Suppressor macrophage (primary cell): Measurements from ENCODE around the gene PFDN5.
"Not testable (repeated sequence)": the region's sequence is repeated elsewhere in the genome, so short reads cannot be mapped to it uniquely, and the experiment has no call there.

Experiments used
- DNase-seq, 4 experiments: peaks; one replicate each; pipeline ENCODE4 v3.0.0-alpha.2; 2020 to 2022

The PFDN5 gene

DNA sequence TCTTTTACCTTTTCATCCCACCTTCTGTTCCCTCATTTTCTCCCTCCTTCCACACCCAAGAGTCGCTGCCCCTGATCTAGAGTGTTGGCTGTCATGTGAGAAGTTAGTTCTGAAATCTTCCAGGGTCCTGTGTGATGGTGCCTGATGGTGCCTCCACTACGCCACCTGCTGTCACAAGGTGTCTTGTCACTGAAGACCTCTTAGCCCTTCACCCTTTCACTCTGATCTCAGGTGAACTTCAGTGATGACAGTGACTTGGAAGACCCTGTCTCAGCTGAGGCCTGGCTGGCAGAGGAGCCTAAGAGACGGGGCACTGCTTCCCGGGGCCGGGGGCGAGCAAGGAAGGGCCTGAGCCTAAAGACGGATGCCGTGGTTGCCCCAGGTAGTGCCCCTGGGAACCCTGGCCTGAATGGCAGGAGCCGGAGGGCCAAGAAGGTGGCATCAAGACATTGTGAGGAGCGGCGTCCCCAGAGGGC is 7.6 kb upstream of the PFDN5 start:
- peak; percentile 54 to 85 (median 70) for DNase-seq

DNA sequence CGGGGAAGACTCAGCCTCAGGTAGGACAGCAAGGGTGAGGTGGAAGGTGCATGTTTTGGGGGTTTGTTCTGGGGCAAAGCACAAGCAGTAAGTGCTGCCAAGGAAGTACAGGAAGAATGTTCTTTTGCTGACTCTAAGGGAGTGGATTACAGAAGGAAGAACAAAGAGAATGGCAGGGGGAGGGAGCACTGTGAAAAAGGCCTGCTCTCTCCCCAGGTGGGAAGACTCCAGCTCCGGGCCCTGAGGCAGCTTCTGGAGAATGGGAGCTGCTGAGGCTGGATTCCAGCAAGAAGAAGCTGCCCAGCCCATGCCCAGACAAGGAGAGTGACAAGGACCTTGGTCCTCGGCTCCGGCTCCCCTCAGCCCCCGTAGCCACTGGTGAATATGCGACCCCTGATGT is 7.0 kb upstream of the PFDN5 start:
- DNase-seq, result peak in 1 of 4 experiments; percentile 43

DNA sequence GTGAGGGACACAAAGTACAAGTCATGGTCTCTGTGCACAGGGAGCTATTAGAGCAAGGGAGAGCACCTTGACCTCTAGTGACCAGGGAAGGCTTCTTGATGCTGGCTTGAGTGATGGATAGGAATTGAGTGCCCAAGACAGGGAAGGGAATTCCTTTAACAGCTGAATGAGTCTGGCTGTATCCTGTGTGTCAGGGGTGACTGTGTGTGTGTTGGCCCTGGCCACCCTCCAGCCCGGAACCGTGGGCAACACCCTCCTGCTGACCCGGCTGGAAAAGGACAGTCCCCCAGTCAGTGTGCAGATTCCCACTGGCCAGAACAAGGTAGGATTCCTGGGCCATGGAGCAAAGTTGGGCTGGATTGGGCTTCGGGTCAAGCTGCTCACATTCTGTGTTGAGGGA is 5.5 kb upstream of the PFDN5 start:
- no peak for DNase-seq

DNA sequence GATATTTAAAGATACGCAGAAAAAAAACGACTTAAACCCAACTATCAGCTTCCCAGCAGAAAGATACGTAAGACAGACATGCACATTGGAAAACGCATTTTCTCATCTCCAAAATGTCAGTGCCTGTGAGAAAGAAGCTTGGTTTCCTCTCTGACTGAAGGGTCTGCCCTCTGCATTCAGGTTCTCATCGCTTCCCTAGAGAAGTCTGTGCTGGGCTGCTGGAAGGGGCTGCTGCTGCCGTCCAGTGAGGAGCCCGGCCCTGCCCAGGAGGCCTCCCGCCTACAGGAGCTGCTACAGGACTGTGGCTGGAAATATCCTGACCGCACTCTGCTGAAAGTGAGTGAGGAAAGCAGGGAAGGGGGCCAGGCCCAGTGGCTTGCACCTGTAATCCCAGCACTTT is 4.7 kb upstream of the PFDN5 start:
- no peak for DNase-seq

DNA sequence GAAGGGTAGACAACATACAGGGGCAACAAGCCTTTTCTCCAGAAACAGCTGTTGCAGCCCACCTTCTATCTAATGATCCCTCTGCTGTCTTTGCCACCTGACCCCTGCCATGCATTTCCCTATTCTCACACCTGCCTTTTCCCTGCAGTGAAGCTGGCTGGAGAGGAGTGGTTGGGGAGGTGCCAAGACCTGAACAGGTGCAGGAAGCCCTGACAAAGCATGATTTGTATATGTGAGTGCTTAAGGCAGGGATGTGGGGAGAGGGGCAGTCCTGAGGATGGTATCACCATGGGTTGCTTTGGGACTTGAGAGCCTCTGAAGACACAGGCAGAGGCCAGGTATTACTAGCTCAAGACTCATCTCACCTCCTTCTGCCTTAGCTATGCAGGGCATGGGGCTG is 2.9 kb upstream of the PFDN5 start:
- no peak for DNase-seq

DNA sequence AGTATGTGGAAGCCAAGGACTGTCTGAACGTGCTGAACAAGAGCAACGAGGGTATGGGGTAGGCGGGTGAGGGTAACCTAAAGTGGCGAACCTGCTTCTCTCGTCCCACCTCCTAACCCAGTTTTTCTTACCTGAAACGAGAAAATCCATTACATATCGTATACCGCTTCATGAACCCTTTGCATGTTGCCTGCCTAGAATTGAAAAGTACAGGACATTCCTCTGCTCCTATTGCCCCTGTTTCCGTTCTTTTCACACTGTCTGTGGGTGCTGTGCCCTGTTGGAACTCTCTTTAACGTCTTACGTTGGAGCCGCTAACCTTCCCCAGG is 513 bp downstream of the PFDN5 start:
- no peak for DNase-seq

DNA sequence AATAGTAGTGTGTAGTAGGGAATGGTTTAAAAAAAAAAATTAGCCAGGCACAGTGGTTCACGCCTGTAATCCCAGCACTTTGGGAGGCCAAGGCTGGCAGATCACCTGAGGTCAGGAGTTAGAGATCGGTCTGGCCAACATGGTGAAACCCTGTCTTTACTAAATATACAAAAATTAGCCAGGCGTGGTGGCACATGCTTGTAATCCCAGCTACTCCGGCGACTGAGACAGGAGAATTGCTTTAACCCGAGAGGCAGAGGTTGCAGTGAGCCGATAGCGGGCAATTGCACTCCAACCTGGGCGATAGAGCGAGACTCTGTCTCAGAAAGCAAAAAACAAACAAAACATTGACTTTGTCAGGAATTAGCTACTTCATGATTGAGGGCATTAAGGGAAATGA is 1.8 kb downstream of the PFDN5 start:
- not testable (repeated sequence) for DNase-seq

DNA sequence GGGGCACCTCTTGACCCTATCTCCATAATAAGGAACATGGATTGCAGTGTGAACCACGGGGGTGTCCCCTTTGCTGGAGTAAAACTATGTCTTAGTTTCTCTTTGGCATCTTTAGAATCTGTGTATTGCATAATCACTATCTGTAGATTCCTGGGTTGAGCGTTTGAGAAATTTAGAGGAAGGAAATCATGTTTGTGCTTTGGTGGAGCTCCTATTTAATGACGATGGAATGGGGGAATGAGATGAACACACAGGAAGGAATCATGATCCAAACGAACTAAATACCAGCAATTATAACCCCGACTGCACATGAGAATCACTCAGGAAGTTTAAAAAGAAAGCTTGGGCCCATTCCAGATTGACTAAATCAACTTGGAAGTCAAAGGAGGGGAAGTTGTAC is 2.8 kb downstream of the PFDN5 start:
- DNase-seq, result peak; percentile 73 to 92 (median 80)

DNA sequence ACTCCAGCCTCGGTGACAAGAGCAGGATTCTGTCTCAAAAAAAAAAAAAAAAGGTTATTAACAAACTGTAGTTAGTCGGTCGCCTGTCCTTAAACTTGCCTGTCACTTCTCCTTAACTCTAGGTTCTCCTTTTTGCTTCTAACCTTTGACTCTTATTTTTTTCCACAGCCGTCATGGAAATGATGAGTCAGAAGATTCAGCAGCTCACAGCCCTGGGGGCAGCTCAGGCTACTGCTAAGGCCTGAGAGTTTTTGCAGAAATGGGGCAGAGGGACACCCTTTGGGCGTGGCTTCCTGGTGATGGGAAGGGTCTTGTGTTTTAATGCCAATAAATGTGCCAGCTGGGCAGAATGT is 3.7 kb downstream of the PFDN5 start:
- peak; percentile 90 to 98 (median 94) for DNase-seq

DNA sequence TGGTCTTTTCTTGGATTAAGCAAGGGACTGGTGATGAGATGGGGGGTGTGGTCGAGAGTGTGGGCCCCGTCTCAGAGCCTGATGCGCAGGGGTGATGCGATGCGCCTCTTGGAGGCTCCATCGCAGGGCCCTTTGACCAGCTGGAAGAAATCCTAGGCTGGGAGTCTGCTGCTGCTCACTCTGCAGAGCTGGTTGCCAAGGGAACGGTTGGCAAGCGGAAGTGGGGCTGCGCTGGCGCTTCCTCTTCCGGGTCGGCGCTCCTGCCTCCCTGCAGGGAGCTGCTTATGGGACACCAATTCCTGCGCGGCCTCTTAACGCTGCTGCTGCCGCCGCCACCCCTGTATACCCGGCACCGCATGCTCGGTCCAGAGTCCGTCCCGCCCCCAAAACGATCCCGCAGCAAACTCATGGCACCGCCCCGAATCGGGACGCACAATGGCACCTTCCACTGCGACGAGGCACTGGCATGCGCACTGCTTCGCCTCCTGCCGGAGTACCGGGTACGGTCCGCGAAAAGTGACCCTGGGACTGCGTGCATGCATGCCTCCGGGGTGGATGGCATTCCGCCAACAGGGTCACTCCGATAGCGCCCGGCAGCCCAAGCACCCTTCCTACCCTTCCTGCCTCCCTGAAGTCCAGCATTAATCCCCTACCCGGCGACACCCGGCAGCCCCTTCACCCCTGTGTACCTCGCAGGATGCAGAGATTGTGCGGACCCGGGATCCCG is 4.3 kb downstream of the PFDN5 start, which contains the start of gene MYG1:
MYG1 (plus strand) TSS at position 242 of the 727 bp plus-strand sequence; CDS start at position 285, 43 bp downstream.
- peak; percentile 90 to 94 (median 93) for DNase-seq

DNA sequence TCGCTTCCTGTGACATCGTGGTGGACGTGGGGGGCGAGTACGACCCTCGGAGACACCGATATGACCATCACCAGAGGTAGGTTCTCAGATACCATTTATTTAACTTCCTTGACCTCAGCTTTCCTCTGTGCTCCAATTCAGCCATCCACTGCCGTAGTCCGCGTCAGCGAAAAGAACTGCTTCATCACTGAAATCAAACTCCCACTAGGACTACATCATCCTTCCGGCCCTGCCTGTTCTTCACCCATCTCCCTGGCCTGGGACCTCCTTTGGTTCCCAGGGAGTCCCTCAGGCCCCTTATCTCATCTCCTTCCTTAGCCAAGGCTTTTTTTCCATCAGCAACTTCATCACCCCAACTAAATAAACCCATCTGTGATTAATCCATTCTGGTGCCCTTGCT is 4.8 kb downstream of the PFDN5 start:
- DNase-seq, result peak; percentile 69 to 86 (median 72)

DNA sequence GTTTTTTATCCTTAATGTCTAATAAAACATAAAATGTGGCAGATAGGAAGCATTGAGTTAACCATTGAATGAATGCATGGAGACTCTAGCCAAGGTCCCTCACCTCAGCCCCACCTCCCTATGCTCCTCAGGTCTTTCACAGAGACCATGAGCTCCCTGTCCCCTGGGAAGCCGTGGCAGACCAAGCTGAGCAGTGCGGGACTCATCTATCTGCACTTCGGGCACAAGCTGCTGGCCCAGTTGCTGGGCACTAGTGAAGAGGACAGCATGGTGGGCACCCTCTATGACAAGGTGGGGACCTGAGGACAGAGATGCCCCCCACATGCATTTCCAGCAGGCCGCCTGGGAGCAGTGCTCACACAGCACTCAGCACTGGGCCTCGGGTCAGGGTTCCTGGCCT is 7.6 kb downstream of the PFDN5 start:
- no peak for DNase-seq

DNA sequence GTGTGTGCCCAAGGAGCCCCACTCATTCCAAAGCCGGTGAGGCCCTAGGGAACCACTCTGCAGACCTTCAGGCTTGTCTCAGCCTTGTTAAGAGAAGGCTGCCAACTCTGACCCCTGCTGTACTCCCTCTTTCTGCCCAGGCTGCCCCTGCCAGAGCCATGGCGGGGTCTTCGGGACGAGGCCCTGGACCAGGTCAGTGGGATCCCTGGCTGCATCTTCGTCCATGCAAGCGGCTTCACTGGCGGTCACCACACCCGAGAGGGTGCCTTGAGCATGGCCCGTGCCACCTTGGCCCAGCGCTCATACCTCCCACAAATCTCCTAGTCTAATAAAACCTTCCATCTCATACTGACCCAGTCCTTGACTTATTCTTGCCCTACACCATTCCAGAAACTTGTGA is 11.5 kb downstream of the PFDN5 start:
- DNase-seq, result no peak

DNA sequence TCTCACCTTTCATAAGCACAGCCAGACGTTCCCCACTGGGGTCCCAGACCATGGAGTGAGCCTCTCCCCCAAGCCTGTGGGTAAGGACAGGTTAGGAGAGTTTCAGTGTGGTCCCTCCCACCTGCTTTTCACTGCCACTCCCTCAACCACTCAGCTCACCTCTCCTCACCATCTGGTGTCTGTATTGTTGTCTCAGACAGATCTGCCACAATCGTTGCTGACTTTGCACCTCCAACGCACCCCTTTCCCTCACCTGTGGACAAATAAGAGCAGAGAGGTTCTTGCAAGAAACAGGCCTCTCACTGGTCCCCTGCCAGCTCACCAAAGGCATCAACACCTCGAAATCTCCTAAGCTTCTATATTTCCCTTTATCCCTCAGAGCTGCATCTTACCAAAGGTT is 12.9 kb downstream of the PFDN5 start:
- no peak for DNase-seq

DNA sequence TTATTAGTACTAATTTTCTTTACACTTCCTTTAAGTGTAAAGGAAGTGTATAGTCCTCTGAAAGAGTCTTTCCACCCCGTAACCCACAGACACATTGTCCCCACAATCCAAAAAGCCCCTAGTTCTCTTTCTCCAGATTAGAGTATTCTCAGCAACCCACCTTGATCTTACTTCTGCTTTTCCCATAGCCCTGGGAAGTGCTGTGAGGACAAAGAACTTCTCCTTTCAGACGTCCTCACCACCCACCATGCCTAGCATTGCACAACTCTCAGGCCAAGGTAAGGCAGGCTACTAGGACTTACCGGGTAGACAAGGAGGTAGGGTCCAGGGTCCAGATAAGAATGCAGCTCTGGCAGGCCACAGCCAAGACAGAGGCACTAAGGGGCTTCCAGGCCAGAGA is 18.7 kb downstream of the PFDN5 start:
- DNase-seq, result peak; percentile 50 to 72 (median 64)

DNA sequence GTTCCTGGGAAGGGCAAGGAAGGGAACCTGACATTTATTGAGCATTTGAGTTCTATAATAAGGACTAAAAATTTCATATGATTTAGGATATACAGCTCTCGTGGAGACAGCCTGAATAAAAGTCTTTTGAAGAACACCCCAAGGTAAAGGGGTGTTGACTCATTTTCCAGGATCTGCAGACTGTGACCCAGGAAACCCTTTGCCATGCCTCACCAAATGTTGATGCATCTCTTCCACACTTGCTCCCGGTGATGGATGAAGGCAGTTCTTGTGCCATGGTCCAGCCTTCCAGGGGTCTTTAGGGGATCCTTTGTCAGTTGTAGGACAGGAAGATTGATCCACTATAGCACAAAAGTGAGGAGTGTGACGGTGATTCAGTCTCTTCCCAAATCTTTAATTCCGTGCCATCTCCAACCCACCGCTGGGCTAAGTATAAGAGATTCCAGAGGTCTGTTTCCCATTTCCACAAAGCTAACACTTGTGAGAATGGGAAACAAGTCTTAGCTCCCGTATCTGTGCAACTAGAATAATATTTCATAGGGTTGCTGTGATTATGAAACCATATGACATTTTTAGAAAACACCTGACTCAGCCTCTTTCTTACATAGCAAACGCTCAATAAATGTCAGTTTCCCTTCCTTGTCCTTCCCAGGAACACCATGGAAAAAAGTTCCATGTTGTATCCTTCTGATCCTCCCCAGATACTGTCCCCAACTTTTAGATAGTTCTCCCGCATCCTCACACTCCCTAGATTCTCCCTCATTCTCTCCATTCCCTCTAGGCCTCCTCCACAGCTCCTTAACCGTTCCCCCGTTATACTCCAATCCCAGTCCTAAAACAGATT is 25.2 kb downstream of the PFDN5 start:
- peak in 2 of 4 experiments; percentile 52 to 55 for DNase-seq

DNA sequence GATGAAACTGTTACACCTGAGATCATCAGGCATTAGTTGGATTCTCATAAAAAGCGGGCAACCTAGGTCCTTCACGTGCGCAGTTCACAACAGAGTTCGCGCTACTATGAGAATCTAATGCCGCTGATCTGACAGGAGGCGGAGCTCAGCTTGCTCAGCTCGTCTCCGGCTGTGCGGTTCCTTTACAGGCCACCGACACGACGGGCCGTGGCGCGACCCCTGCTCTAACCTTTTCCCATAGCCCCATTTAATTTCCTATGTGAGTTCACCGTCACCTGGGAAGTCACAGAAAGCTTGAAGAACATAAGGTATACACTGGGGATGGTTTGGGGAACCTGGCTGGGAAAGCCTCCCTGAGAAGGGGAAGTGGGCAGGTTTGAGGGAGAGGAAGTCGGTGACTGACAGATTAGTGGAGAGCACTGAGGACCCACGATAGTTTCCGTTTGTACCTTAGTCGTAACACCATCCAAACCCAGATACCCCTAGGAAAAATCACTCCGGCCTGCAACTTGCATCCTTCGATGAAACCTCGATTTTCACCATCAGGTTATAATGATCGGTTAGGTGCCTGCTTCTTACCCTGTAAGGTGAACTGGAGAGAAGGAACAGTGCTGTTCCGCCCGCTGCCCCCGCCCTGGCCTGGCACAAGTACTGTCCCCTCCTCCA is 28.9 kb downstream of the PFDN5 start:
- peak; percentile 27 to 65 (median 59) for DNase-seq

DNA sequence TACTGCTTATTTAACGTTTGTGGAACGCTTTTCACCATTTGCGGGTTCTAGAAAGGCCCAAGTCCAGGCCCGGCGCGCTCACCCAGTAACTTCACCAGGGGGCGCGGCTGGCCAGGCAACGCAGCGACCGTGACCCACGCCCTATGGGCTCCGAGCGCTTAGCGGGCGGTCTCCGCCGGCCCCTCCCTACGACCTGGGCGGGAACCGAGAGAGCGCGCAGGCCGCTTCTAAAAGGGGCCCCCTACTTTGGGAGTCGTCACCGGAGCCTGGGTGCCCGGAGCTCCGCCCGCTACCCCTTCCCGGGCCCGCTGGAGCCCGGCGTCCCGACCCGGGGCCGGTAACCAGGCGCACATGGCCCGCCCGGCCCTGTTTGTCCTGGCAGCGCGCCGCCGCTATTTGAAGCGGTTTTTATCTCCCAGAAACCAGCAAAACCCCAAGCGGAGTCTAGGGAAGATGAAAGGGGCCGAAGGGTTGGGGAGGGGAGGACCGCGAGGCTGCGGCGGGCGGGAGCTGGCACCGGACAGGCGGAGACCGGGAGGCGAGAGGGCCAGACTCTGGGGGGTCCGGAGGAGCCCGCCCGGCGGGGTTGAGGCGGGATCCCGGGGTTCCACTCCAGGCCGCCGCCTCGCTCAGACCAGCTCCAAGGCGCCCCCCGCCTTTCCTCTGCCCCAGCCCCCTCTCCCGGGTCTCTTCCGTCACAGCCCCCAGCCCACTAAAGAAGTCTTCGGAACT is 29.6 kb downstream of the PFDN5 start:
- peak; percentile 89 to 95 (median 93) for DNase-seq

DNA sequence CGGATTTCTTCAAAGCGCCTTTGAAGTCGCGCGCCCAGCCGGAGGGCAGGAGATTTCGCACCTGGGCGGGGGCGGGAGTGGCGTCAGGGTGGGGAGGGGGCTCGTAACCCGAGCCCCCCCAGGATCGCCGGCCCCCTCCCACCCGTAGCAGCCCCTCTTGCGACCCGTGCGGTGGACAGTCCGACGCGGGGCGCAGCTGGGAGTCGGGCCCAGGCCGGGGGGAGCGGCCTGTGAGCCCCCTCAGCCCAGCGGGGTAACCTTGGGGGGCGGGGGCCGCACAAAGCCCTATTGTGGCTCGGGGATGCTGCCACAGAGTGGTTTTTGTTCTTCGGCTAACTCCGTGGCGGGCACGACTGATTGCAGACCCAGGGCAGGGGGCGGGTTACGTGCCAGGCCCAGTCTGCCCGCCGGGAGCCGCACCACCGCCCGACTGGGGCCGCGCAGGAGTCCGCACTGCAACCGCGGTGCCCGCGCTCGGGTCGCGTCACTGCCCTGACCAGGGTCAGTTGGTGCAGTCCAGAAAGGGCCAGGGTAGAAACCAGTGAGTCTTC is 30.2 kb downstream of the PFDN5 start:
- peak; percentile 19 to 59 (median 29) for DNase-seq

DNA sequence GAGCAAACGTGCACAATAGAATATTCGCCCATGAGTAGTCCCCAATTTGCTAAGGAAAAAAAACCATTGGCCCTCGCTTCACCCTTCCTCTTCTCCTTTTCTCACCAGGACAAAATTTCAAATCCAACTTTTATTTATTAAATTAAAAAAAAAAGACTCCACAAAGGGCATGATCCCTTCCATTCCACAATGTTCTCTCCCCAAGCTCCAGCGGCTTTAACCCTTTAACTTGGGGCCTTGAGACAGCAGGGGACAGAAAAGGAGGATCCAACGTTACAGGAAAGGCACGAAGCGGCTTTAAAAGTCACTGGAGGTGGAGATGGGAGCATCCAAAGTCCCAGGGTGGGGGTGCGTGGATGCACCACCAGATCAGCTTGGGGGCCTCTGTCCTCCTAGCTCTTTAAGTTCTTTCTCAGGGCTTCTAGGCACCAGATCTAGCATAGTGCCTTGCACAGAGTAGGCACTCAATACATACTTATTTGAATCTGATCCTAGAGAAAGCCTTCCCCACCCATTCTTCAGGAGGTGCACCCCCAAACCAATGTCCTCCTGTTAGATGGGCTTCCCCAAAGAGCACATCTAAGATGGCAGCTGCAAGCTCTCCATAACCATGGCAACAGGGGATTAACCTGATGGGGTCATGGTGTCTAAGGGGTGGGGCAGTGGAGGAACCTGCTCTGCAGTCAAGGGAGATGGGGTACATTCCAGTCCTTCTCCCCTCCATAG is 31.3 kb downstream of the PFDN5 start:
- no peak for DNase-seq

DNA sequence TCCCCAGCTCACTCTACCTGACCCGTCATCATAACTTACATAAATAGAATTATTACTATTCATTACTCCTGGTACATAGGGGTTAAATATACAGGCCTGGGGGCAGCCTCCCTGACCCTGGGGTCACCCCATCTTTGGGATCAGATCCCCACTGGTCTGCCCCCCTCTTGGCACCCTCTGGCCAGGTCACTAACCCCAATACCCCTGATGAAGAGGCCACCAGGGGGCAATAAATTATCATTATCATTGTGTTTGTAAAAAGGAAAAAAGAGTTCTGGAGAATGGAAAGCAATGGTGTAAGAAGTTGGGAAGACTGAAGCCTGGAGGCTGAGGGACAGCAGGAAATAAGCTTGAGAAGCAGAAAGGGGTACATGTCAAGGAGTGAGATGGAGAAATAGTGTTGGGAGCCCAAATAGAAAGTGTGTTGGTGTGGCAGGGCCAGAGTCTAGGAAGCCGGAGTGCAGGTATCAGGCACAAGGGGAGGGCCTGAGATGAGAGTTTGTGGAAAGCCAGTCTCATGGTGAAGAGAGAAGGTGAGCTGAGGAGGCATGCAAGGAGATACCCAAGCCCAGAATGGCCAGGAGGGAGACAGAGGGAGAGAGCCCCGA is 32.2 kb downstream of the PFDN5 start:
- peak; percentile 53 to 66 (median 56) for DNase-seq
